Measurements from ENCODE around the gene DLK1.

Gene DLK1

DNA sequence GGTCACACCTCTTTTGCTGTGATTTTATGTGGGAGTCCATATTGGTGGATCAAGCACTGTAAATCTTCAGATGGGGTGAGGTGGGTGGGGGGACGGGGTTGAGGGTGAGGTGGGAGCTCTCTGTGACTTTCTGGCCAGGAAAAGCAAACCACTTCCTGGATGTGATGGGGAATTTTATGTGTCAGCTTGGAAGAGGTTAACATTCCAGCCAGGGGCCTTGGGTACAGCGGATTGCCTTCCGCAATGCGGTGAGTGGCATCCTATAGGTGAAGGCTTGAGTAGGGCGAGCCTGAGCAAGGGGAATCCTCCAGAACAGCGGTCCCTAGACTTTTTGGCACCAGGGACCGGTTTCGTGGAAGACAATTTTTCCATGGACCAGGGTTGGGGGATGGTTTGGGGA lies 36.2 kb downstream of the DLK1 start:
- DNase-seq: no peak

DNA sequence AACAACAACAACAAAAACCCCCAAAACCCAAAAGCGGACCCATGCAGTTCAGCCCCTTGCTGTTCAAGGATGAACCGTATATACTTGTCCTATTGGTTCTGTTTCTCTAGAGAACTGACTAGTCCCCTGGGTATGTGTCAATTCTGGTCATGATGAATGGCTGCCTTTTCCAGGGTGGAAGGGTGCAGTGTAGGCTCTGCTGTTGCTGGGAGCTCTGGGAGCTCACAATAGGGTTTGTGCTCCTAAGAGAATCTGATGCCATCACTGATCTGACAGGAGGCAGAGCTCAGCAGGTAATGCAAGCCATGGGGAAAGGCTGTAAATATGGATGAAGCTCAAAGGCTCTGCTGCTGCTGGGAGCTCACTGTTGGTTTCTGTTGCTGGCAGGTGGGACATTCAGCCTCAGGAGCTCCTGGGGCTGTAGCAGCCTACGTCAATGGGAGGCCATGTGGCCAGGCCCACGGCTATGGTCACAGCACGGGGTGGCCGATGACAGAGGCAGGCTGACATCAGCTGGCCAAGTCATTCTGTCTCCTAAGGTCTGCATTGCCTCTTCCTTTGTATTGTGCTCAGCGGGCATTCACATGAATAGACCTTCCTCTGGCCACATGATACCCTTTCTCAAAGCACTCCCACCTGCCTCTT lies 37.9 kb downstream of the DLK1 start:
- no peak for DNase-seq

DNA sequence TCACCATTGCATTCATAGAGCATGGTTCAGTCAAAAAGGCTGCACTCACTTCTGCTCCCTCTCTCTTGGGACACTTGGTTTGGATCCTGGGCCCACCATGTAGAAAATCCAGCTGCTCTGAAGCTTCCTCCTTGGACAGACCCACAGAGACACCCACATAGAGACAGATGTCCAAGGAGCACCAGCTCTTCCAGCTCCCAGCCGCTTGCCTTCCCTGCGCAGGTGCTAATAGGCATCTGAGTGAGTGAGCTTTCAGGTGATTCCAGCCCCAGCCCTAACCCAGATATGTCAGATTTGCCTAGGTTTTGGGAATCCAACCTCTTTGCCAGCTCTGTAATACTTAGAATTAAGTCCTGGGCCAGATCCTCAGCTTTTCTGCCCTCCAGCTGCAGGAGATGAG lies 38.6 kb downstream of the DLK1 start:
- no peak for DNase-seq

DNA sequence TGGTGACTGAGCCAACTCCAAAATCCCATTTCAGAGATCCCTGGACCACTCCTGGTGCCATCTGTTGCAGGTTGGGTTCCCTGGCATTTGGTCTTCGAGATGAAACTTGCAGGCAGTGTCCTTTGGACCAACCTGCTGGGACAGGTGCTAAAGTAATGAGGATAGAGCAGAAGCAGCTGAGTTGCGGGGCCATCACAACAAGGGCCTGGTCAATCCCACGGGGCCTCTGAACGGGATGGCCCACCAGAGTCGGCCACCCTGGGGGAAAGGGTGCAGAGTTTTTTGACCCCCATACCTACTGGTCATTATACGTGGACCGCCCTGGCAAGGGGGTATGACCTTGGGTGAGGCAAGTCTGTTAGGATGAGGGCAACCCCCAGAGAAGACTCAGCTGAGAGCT lies 39.3 kb downstream of the DLK1 start:
- peak; percentile 67 for DNase-seq

DNA sequence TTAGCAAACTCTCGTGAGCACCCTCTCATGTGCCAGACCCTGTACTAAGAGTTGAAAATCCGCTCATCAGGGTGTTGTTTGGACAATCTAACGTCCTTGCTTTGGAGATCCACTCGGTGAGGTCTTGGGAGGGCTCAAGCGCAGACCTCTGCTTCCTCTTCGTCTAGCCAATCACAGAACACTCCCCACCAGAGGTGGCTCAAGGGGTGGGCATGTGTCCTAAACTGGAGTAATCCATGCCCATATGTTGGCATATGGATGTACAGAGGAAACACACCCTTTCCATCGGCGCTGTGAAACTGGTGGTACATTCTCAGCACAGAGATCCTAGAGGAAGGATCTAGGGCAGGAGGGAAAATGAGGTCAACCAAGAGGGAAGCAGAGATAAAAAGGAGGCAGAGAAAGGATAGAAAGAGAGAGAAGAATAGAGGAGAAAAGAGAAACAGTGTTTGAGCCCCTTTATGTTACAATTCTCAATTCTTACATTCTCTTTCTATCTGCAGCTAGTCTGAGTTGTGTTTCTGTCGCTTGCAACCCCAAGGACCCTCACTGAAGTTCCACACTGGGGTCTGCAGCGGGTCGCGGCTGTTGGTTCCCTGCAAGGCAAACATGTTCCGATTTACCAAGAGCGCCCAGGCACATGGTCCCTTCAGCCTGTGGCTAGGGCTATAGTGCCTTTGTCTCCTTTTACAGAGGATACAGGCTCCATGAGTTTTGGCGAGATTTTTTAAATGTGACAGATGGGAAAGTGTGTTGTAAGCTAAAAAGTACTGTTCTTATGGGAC lies 40.5 kb downstream of the DLK1 start:
- peak; percentile 69 for DNase-seq

DNA sequence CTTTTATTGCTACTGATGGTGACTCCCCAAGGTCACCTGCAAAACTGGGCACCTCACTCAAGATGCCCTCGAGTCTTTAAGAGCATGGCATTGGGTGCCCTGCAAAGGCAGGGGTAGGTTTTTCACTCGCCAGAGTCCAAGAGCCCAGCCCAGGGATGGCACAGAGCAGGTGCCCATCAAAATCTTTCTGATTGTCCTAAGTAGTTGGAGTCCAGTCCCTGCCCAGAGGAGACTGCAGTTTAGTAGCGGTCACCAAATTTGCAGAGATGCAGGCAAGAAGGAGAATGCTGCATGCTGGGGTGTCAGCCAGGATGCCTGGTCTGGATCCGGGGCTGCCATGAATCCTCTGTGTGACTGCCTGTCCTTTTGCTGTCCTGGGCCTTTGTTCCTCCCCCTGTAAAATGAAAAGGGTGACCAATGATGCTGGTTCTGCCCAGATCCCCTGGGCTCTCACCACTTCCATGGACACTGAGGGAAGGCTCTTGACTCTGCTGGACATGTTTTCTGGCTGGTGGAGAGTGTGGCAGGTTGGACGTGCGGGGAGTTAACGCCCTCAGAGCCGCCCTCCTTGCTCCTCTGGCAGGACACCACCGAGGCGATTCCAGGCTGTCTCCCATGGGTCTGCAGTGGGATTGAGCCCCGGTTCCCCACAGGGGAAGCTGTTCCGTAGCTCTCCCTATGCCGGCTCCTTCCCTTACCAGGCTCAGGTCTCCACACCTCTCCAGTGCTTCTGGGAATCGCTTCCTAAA lies 41.3 kb downstream of the DLK1 start:
- DNase-seq: no peak

DNA sequence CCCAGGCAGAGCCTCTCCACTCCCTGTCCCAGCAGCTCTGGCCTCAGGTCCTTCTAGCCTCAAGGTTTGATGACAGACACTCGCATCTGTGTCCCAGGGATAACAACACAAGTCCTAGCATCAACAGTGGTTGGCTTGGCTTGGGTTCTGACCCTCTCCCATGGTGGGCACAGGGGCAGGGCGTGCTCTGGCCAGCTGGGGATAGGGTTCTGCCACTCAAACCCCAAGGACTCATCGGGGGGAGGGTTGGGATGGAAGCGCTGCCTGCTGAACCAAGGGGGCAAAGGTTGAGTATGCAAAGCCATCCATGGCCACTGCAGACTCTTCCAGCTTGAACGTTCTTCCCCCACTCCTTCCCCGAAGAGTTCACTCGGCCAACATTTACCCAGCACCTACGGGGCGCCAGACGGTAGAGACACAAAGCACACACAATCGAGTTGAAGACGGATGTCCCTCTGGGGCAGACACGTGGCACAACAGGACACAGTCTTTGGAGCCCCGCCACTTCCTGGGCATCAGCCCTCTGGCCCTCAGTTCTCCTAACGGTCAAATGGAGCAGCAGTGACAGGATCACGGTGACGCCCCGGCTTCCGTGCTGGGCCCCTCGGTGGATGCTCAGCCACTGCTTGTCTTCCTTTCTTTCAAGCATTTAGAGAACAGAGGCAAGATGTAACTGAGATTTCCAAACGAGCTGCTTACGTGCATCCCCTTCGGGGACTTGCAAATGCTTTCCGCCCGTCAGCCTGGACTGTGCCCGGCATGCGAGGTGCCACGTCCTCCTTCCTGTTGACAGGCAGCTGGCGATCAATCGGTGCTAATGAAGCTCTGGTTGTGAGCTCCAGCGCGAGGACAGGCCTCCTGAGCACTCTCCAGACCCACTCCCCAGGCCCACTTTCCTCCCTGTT lies 42.6 kb downstream of the DLK1 start:
- DNase-seq: no peak

DNA sequence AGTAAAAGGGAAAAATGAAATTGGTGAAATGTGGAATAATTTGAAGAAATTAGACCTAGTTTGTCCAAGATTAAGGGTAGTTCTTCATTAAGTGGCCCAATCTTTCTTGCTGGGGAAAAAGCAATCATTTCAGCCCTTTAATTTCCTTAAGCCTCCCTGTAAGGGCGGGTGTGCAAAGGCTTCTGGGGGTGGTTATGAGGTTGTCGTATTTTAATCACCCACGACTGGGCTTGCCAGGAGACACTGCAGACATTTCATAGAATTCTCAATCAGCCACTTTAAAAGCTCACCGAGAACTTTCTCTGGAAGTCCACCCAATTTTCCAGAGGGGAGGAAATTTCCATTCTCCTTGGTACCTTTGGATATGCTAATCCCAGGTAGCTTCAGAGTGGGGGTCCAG lies 43.4 kb downstream of the DLK1 start:
- DNase-seq: no peak

DNA sequence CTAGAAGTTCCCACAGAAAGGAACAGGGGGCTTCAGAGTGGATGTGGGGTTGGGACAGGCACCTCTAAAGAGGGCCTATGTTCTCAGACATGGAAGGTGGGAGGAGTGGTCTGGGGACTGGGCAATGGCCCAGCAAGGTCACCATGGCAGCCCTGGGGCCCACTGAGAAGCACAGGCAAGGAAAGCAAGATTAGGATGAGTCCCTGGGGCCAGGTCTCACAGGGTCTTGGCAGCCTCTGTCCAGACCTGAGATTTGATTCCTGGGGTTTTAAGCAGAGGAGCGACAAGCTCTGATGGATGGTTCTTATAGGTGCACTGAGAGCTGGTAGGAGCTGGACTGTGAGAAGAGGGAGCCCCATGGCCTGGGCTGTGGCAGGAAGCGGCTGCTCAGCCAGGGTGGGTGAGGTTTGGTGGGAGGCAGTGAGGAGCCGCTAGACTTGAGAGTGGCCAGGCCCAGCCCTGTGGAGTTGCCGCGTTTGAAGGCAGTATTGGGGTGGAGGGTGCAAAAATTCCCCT lies 44.0 kb downstream of the DLK1 start:
- DNase-seq: no peak

DNA sequence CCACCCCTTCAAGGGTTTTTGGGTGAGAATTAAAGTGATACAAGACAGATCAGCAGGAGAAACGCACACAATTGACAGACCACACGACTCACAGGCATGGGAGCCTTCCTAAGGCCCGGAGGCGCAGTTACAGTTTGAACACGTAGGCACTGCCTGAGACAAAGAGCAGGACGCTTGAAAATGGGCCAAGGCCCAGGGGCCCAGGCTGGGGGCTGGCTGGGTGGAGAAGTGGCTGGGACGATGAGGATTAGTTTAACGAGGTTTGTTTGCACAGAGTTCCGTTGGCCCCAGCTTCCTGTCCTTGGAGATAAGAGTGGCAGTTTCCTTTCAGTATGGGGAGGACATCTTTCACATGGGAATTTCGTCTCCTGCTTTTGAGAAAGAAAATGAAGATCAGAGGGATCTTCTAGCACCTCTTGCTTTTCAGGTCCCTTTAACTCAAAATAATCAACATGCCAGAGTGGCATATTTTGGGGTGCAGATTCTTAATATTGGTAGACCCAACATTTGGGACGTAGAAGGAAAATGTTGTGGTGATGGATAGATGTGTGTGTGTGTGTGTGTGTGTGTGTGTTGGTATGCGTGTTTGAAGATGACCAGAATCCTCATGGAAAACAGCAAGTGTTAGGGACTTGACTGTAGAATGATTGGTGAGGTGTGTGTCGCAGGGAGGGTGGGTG lies 44.6 kb downstream of the DLK1 start:
- no peak for DNase-seq

DNA sequence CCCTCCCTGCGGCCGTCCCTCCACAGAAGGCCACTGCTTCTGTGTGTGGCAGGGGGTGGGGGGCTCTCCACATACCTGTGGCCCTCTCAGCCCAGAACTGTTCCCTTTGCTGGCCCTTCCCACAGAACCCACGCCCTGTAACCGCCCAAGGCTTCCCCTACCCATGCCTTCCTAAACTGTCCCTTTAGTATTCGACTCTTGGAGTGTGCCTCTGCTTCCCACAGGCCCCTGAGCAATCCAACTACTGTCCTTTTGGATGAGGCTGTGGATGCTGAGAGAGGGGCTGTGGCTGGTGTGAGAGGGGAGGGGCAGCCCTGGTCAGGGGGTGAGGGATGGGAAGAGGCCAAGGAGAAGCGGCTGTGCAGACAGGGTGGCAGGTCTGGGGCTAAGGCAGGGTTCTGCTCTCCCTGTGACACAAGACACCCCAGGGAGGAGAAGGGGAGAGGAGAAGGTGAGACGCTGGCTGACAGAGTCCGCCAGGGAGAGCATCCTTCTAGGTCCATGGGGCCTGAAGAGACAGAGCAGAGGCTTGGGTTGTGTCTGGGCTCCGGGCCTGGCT lies 46.0 kb downstream of the DLK1 start:
- DNase-seq: no peak

DNA sequence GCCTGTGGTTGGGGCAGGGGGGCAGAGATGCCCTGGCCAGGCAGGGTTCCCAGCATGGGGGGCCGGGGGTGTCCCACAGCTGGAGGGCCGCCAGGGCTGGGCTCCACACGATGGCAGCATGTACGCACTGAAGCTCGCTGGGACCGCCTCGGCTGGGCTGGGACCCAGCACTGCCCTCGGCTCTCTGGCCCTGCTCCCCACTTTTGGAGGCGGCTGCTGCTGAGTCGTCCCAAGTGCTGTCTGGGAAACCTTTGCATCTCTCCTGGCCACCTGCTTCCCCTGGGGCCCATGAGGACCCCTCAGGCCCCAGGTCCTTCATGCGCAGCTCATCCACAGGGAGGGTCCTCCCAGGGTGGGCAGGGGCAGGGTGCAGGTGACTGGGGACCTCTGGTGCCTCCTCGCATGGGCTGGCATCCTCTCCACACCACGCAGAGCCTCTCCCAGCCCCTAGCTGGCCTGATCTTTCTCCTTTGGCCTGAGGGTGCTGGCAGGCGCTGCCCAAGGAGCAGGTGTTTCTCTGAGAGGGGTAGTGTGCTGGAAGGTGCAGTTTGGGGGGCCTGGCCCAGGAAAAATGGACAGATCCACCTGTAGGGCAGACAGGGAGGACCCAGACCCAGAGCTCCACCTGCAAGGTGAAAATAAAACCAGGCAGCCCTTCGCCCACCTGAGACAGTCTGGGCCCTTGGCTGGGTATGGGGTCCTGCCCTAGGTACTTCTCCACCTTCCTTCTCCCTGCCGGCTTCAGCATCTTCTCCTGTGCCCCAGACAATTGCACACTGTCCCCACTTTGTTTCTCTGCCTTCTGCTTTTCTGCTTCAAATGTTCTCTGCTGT lies 46.9 kb downstream of the DLK1 start:
- no peak for DNase-seq

DNA sequence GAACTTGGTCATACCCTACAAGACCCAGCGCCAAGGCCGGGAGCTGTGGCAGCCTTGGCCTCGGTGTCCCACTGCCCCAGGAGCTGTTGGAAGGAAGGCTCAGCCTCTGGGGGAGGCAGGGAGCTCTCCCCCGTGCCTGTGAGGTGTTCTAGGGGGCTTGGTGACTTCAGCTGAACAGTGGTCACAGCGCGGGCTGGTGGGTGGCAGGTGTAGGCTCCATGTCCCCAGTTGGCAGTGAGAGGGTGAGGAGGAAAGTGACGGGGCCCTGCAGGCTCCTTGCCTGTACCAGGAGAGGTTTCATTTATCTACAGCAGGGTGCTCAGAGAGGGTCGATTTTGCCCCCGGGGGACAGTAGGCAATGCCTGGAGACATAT lies 47.5 kb downstream of the DLK1 start:
- DNase-seq: no peak

DNA sequence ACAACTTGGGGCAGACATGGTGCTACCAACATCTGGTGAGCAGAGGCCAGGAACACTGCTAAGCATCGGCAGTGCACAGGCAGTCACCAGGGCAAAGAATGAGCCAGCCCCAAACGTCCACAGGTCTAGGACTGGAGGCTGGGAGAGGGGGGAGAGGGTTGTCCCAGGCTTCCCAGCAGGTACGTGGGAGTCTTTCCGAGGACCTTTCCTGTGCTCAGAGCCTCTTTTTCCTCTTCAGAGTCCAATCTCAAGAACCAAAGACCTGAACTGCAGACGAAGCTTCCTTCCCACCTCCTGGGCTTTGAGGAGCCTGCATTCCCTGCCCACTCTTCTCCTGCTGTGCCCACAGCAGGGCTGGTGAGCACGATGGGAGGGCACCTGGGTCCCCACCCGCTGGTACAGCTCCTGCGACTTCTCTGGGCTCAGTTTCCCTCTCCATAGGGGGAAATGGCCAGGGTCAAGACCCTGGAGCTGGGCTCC lies 48.7 kb downstream of the DLK1 start:
- DNase-seq: no peak

DNA sequence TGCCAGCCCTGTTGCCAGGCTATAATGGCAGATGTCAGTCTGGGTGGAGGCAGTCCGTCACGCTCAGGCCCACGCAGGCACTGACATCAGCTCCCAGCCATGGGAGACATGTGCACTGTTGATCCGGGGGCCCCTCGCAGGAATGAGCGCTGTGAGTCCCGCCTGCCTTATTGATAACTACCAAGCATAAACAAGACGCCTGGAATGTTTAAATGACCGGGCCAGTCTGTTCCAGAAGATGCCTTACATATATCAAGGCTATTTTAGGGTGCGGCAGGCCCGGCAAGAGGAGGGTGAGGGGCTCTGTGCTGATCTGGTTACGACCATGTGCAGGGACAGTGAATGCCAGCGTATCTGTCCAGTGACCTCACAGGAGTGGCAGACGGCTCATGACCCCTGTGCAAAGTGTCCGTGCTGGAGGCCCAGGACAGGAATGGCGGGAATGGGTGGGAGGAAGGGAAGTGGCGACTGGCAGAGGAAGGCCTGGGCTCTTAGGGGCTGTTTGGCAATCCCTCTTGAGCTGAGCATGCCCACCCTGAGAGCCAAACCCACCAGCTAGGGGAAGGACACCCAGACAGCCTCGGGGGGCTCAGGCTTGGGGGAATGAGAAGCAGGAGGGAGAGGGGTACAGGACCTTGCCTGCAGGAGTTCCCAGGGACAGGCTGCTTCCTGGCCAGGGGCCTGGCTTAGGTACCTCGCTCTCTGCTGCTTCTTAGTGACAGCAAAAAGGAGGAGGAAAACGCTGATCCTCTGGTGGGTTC lies 49.3 kb downstream of the DLK1 start:
- no peak for DNase-seq

DNA sequence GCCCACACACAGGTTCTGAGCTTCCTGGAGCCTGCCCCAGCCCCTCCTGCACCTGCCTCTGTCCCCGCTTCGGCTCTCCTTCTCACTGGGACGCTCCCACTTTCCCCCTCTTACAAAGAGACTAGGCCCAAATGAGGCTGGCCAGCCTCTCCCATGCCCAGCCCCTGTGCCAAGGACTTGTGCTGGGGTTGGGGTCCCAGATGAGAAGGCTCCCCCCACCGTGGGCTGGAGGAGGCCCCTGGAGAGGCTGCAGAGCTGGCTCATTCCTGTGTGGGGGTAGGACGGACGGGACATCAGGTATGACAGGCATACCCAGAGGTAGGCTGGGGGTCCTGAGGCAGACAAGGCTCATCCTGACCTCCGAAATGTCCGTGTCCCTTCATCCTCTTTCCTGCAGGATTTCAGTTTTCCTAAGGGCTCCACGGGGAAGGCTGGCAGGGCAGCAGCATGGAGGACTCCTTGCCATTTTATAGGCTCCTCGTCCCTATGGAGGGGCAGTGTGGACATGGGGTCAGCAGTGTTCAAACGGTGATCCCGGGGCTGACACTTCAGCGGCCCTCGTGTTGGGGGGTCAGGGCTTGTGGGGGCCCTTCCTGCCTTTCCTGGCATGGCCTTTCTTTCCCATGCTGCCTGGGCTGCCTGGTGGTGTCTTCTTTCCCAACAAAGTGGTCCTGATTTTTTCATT lies 50.1 kb downstream of the DLK1 start:
- no peak for DNase-seq

DNA sequence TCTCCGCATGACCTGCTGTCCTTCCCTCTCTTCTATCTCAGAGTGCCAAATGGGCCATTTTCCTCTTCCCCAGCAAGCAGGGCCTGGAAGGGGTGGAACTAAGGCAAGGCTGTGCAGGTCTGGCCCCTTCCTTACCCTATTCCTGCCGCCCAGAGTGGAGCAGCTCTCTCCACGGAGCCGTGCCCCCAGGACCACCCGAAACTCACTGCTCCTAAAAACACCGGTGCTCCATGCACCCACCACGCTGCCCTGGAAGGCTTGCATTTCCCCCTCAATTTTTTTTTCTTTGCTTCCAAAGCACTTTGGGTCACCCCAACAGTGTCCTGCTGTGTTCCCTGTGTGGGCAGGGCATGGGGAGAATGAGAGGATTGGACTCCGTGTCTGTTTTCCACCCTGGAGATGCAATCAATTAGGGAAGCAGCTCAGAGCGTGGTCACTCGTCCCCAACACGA lies 50.7 kb downstream of the DLK1 start:
- DNase-seq: no peak

DNA sequence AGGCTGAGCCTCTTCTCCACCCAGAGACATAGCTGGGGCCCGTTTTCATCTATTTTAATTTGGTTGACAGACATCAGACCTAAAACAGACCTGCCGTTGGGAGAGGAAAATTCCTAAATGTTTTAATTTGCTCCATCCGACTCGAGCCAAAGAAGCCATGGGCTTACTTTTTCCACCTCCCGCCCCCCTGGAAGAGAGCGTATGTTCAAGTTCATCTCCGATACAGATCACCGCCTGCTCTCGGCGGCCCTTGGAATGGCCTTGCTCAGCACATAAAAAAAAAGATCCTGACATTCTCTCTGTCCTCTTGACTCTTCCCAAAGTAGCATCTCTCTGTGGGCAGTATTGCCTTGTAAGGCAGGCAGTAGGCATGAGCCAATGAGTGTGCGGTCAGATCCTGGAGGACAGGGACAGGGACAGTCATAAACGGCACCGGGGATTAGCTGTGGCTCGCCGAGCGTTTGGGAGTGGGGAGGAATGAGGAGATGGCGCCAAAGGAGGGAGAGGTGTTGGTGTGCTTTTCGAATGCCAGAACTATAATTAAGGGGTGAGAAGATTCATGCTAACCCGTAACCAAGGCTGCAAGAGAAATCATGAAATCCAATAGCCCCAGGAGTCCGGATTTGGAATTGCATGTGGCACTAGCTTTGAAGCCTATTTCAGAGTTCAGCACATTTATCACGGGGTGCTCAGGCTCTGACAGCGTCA lies 51.3 kb downstream of the DLK1 start:
- DNase-seq: peak; percentile 83

DNA sequence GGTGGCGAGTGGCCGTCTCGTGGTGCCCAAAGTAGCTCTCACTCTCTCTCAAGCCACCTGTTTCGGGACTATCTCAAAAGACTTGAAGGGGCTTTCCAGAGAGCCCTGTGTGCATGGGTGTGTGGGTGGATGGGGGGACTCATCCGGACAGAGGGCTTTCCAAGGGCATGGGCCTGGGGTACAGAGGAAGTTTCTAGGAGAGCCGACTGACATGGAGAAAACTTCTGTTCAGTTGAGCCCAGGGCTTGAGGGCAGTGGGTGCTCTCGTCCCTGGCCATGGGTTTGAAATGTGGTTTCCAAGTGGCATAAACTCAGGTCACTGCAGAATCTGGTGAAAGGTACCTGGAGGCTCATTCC lies 51.8 kb downstream of the DLK1 start:
- no peak for DNase-seq
